Immature natural killer cell (primary cell): ENCODE measurements around the gene ZNF276. TPM values are rescaled to one million over a fixed set of nuclear protein-coding genes. Genes with fewer than 3 reads are reported as not detected.
A peak's percentile ranks its signal among the peaks of the same experiment; 100 is the strongest.
"Not testable (repeated sequence)": the region's sequence is repeated elsewhere in the genome, so short reads cannot be mapped to it uniquely, and the experiment has no call there.

ENCODE experiments used
- DNase-seq, 3 donors: peaks; one replicate each; pipeline ENCODE4 v3.0.0; 2022; ENCODE audit warnings: mixed read lengths in 1 of 3
- H3K27ac Mint-ChIP-seq, 6 donors: one replicate each; pipeline ENCODE4 v1.8.0; 2020; ENCODE audit warnings: mixed read lengths in 6 of 6, mild to moderate bottlenecking in 5 of 6, inconsistent platforms in 4 of 6, moderate library complexity in 3 of 6
- H3K27me3 Mint-ChIP-seq, 3 donors: one replicate each; pipeline ENCODE4 v1.8.0; 2020 to 2021; ENCODE audit warnings: low read depth in 3 of 3, mild to moderate bottlenecking in 3 of 3, mixed read lengths in 3 of 3, moderate library complexity in 3 of 3, inconsistent platforms in 1 of 3
- H3K36me3 Mint-ChIP-seq, 3 donors: one replicate each; pipeline ENCODE4 v1.8.0; 2020; ENCODE audit warnings: mixed read lengths in 3 of 3, inconsistent platforms in 2 of 3, mild to moderate bottlenecking in 2 of 3
- H3K4me1 Mint-ChIP-seq, 2 donors: one replicate each; pipeline ENCODE4 v1.8.0; 2020; ENCODE audit warnings: inconsistent platforms in 2 of 2, mild to moderate bottlenecking in 2 of 2, mixed read lengths in 2 of 2, moderate library complexity in 1 of 2
- H3K4me3 Mint-ChIP-seq, 5 donors: one replicate each; pipeline ENCODE4 v1.8.0; 2020; ENCODE audit warnings: mild to moderate bottlenecking in 5 of 5, mixed read lengths in 5 of 5, inconsistent platforms in 3 of 5, moderate library complexity in 3 of 5
- H3K9me3 Mint-ChIP-seq, 6 donors: one replicate each; pipeline ENCODE4 v1.8.0; 2020; ENCODE audit warnings: mild to moderate bottlenecking in 6 of 6, mixed read lengths in 6 of 6, inconsistent platforms in 4 of 6, moderate library complexity in 3 of 6
- polyA plus RNA-seq, 3 donors: library from polyadenylated mRNA; unstranded; fragments of 300-500 nt; fragmentation: Illumina TruSeq; gene quantifications; one replicate each; pipeline ENCODE4 v1.2.3, GENCODE V29; 2021

Gene ZNF276
- polyA plus RNA-seq, 3 donors from 2014 or later, result 20.6 to 91.6 (median 30.0) TPM

DNA sequence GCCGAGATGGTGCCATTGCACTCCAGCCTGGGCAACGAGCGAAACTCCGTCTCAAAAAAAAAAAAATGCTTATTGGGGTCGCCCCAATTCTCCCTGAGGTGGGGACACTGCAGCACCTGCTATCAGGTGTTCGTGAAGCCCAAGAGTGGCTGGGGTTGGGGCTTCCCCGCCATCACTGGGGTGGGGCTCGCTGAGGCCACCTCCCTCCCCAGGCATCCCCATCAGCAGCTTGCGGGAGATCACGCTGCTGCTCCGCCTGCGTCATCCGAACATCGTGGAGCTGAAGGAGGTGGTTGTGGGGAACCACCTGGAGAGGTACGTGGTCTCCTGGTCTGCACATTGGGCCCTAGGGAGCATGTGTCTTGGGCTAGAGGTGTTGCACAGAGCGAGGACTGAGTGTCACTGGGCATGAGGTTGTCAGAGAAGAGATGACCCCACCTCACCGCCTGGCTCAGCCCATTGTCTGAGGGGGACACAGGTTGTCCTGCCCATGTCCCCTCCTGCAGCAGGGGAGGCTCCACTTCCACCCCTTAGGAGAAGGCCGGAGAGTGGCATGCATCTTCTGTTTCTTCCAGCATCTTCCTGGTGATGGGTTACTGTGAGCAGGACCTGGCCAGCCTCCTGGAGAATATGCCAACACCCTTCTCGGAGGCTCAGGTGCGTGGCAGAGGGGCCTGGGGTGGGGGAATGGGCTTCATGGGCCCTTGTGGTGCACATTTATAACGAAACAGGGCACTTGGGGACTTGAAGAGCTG is 29.9 kb upstream of the ZNF276 start:
- H3K9me3 Mint-ChIP-seq, result no peaks in the 10 kb centered on the region
- H3K36me3 Mint-ChIP-seq, result peaks cover 5 to 10% (median 9%) of the 10 kb centered on the region in 3 donors
- DNase-seq, result no peak
- no peak overlapping the region for H3K4me3 Mint-ChIP-seq
- no peak overlapping the region for H3K27ac Mint-ChIP-seq
- H3K27me3 Mint-ChIP-seq, result peaks cover 2 to 22% (median 13%) of the 10 kb centered on the region in 3 donors
- H3K4me1 Mint-ChIP-seq, result peaks cover 21 to 41% of the 10 kb centered on the region in 2 donors

DNA sequence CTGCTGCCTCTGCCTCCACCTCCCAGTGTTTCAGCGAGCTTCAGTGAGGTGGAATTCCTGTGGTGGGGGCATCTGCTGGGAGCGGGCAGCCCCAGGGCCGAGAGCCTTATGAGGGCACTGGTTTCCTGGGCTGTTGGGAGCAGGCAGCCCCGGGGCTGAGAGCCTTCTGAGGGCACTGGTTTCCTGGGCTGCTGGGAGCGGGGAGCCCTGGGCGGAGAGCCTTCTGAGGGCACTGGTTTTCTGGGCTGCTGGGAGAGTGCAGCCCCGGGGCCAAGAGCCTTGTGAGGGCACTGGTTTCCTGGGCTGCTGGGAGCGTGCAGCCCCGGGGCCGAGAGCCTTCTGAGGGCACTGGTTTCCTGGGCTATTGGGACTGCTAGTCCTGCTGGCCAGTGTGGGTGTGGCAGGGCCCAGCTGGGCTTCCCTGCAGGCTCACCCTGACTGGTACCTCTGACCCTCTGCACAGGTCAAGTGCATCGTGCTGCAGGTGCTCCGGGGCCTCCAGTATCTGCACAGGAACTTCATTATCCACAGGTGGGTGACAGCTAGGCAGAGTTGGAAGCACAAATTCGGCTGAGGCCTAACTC is 29.3 kb upstream of the ZNF276 start:
- H3K4me1 Mint-ChIP-seq, result peaks cover 26 to 43% of the 10 kb centered on the region in 2 donors
- no peaks in the 10 kb centered on the region for H3K9me3 Mint-ChIP-seq
- no peak for DNase-seq
- peaks cover 5 to 10% (median 9%) of the 10 kb centered on the region in 3 donors for H3K36me3 Mint-ChIP-seq
- peaks cover 2 to 25% (median 13%) of the 10 kb centered on the region in 3 donors for H3K27me3 Mint-ChIP-seq
- no peak overlapping the region for H3K27ac Mint-ChIP-seq
- H3K4me3 Mint-ChIP-seq, result no peak overlapping the region

- H3K4me1 Mint-ChIP-seq, result peaks cover 18 to 36% of the 10 kb centered on the region in 2 donors
- H3K27me3 Mint-ChIP-seq, result peaks cover 2 to 25% (median 13%) of the 10 kb centered on the region in 3 donors
- no peak overlapping the region for H3K4me3 Mint-ChIP-seq
- no peak for DNase-seq
- peaks cover 5 to 10% (median 9%) of the 10 kb centered on the region in 3 donors for H3K36me3 Mint-ChIP-seq
- no peak overlapping the region for H3K27ac Mint-ChIP-seq
- H3K9me3 Mint-ChIP-seq, result no peaks in the 10 kb centered on the region
Measured at GRCh38 chr16:89693289-89693731, 28.0 kb upstream of the ZNF276 start.

DNA sequence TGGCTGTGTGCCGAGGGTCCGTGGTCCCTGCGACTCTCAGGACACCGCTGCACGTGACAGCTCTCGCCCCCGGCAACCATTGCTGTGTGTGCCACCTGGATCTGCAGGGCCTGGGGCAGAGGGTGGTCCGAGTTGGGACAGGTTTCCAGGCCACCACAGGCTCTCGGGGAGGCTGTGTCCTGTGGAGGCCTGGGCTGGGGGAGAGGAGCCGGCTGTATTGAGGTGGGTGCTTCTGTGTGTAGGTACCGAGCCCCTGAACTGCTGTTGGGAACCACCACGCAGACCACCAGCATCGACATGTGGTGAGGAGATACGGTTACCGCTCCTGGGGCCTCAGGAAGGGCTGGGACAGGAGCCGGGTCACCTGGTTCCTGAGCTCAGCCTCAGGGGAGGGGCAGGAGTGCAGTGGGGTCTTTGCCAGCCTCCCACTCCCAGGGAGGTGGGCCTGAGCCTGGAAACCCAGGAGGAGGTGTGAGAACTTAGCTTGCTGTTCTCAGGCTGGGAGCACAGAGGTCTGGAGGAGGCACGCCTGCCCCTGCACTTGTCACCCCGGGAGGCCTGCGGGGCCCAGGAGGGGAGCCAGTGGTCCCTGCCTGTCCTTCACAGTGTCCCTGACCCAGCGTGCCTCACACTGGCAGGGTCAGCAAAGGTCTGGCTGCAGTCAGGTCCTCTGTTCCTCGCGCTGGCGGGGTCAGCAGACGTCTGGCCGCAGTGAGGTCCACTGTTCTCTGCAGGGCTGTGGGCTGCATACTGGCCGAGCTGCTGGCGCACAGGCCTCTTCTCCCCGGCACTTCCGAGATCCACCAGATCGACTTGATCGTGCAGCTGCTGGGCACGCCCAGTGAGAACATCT is 27.2 kb upstream of the ZNF276 start:
- Mint-ChIP-seq H3K27ac (no peak overlapping the region), H3K4me1 (peaks cover 22 to 38% of the 10 kb centered on the region in 2 donors), H3K27me3 (peaks cover 2 to 25% (median 13%) of the 10 kb centered on the region in 3 donors), H3K9me3 (no peaks in the 10 kb centered on the region), H3K4me3 (no peak overlapping the region), H3K36me3 (peaks cover 5 to 10% (median 9%) of the 10 kb centered on the region in 3 donors)
- DNase-seq, result no peak

GRCh38 chr16:89694784-89695085 is 26.6 kb upstream of the ZNF276 start:
- Mint-ChIP-seq H3K27ac (peak overlapping the region in 3 of 6 donors; percentile 16 to 53 (median 46)), H3K36me3 (peaks cover 5 to 10% (median 9%) of the 10 kb centered on the region in 3 donors), H3K4me3 (peak overlapping the region in 1 of 5 donors; percentile 14), H3K27me3 (peaks cover 2 to 25% (median 13%) of the 10 kb centered on the region in 3 donors), H3K4me1 (peaks cover 24 to 41% of the 10 kb centered on the region in 2 donors)
- DNase-seq, H3K9me3 Mint-ChIP-seq: not testable (repeated sequence)

GRCh38 chr16:89695086-89695874 is 26.1 kb upstream of the ZNF276 start:
- Mint-ChIP-seq H3K36me3 (peaks cover 5 to 7% (median 6%) of the 10 kb centered on the region in 3 donors), H3K4me1 (peaks cover 24 to 42% of the 10 kb centered on the region in 2 donors), H3K9me3 (no peaks in the 10 kb centered on the region), H3K27ac (peak overlapping the region in 5 of 6 donors; percentile 16 to 85 (median 46)), H3K27me3 (peaks cover 5 to 28% (median 17%) of the 10 kb centered on the region in 3 donors), H3K4me3 (peak overlapping the region in 1 of 5 donors; percentile 14)
- DNase-seq, result no peak

- Mint-ChIP-seq H3K4me3 (peak overlapping the region; percentile 31 to 75 (median 71)), H3K36me3 (peaks cover 4 to 5% (median 5%) of the 10 kb centered on the region in 3 donors), H3K4me1 (peaks cover 24 to 45% of the 10 kb centered on the region in 2 donors), H3K27ac (peak overlapping the region in 5 of 6 donors; percentile 72 to 88 (median 79)), H3K27me3 (peaks cover 5 to 28% (median 21%) of the 10 kb centered on the region in 3 donors), H3K9me3 (no peaks in the 10 kb centered on the region)
- no peak for DNase-seq
Measured at GRCh38 chr16:89695875-89696669, 25.3 kb upstream of the ZNF276 start.

- peak overlapping the region; percentile 51 to 88 (median 78) for H3K27ac Mint-ChIP-seq
- H3K4me1 Mint-ChIP-seq, result peaks cover 24 to 45% of the 10 kb centered on the region in 2 donors
- DNase-seq, result peak; percentile 82 to 84 (median 83)
- H3K9me3 Mint-ChIP-seq, result no peaks in the 10 kb centered on the region
- H3K4me3 Mint-ChIP-seq, result peak overlapping the region; percentile 31 to 75 (median 71)
- H3K27me3 Mint-ChIP-seq, result peaks cover 5 to 28% (median 25%) of the 10 kb centered on the region in 3 donors
- peaks cover 4 to 5% (median 5%) of the 10 kb centered on the region in 3 donors for H3K36me3 Mint-ChIP-seq
Measured at GRCh38 chr16:89696670-89697128, 24.6 kb upstream of the ZNF276 start.

DNA sequence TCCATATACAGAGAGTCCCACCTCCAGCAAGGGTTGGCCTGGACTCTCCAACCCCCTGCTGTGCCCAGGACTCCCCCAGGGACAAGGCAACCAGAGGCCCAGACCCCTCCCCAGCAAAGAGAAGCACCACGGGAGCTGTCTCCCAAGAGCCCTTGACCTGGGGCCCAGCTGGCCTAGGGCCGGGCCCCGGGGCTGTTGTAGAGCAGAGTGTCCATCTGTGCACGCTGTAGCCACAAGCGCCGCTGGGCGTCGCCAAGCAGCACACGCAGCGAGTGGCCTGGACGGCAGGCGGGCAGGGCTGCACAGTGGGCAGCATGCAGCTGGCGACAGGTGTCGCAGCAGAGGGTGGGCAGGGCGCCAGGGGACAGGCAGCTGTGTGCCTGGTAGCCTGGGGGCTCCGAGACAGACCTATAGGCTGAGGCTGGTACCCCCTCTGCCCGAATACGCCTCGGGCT is 24.1 kb upstream of the ZNF276 start:
- Mint-ChIP-seq H3K4me3 (peak overlapping the region in 2 of 5 donors; percentile 71 to 72), H3K9me3 (no peaks in the 10 kb centered on the region), H3K36me3 (peaks cover 4 to 5% (median 5%) of the 10 kb centered on the region in 3 donors), H3K4me1 (peaks cover 26 to 47% of the 10 kb centered on the region in 2 donors), H3K27ac (peak overlapping the region; percentile 51 to 88 (median 78)), H3K27me3 (peaks cover 5 to 28% (median 25%) of the 10 kb centered on the region in 3 donors)
- DNase-seq, result no peak

DNA sequence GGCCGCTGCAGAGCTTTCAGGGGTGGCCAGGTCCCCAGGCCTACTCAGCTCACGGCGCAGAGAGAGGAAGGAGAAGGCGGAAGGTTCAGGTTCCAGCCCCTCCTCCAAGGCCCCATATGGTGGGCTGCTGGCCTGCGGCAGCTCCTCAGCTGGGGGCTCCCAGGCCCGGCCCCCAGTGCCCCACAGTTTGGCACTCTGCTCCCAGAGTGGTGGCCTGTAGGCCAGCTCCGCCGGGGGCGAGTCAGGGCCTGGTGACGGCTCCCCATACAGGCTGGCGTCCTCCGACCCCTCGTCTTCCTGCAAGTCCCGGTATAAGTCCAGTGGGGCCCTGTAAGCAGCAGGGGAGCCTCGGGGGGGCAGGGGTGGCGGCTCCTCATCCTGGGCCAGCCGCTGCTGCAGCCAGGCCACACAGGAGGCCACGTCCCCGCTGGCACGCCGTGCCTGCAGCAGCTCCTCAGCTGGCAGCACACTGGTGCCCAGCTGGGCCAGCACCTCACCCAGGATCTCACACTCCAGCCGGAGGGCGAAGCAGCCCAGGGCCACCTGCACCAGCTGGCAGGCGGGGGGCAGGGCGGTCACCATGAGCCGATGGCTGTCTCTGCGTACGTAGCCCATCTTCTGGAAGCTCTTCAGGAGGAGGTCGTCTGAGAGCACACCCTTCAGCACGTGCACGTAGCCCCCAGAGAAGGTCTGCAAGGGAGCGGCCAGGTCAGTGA is 23.6 kb upstream of the ZNF276 start:
- Mint-ChIP-seq H3K27ac (peak overlapping the region in 2 of 6 donors; percentile 45), H3K4me3 (peak overlapping the region in 1 of 5 donors; percentile 27), H3K36me3 (peaks cover 4 to 5% (median 5%) of the 10 kb centered on the region in 3 donors), H3K27me3 (peaks cover 5 to 28% (median 25%) of the 10 kb centered on the region in 3 donors), H3K4me1 (peaks cover 32 to 52% of the 10 kb centered on the region in 2 donors), H3K9me3 (no peaks in the 10 kb centered on the region)
- DNase-seq, result no peak

DNA sequence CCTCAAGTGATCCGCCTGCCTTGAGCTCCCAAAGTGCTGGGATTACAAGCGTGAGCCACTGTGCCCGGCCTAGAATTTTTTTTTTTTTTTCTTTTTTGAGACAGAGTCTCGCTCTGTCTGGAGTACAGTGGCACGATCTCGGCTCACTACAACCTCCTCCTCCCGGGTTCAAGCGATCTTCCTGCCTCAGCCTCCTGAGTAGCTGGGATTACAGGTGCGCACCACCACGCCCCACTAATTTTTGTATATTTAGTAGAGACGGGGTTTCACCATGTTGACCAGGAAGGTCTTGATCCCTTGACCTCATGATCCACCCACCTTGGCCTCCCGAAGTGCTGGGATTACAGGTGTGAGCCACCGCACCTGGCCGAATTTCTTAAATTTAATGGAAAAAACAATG is 22.6 kb upstream of the ZNF276 start:
- DNase-seq, H3K9me3 Mint-ChIP-seq, H3K36me3 Mint-ChIP-seq: not testable (repeated sequence)
- Mint-ChIP-seq H3K27ac (peak overlapping the region; percentile 44 to 90 (median 78)), H3K4me3 (peak overlapping the region in 1 of 5 donors; percentile 4), H3K27me3 (peaks cover 5 to 24% (median 23%) of the 10 kb centered on the region in 3 donors), H3K4me1 (peaks cover 32 to 51% of the 10 kb centered on the region in 2 donors)
